GM18868 (cell line): ENCODE results near the gene COX8A.

Source experiments
- ATAC-seq: cut with Tn5 transposase; IDR thresholded peaks from one replicate; pipeline ENCODE4 v1.9.1; 2021; ENCODE audit warnings: mild to moderate bottlenecking, moderate library complexity; ENCODE audit not compliant: unreplicated experiment

The COX8A gene

DNA sequence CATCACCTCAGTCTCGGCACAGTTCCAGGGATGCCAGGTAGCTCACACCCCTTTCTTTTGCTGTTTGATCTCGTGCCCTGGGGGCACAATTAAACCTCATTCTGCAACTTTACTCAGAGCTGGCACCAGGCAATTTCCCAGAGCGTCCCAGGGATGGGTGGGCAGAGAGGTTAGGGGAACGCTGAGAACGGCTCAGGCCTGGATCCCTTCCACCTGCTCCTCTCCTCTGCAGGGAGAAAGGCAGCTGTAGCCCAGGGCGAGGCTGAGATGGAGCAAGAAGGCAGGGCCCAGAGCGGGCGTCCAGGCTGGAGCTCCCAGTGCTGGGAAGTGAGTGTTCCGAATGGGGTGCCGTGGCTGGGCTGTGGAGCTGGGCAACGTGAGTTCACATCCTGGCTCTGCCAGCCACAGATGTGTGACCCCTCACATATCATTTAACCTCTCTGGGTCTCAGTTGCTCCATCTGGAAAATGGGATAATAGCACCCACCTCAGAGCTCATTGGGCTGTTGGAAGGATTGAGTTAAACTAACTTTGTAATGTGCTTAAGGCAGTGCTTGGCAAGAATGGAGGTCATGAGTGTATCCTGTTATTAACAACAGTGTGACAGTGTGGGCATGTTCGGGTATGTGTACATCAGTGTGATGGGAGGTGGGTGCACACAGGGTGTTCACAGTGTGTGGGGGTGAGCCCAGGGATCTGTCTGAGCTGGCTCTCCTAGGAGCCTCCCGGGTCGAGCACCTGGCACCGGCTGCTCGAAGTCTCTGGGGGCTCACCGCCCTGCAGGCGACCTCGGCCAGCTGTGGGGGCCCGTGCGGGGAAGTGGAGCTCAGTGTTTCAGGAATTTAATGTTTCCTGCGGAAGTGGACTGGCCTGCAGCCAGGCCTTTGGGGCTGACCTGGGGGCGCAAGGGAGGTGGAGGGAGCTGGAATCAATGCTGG, 27.3 kb downstream of the COX8A start:
- no peak for ATAC-seq

- no peak for ATAC-seq
These were observed 29.6 kb downstream of the COX8A start for GRCh38 chr11:64003807-64004589.

GRCh38 chr11:64004590-64004984, 30.2 kb downstream of the COX8A start:
- no peak for ATAC-seq

DNA sequence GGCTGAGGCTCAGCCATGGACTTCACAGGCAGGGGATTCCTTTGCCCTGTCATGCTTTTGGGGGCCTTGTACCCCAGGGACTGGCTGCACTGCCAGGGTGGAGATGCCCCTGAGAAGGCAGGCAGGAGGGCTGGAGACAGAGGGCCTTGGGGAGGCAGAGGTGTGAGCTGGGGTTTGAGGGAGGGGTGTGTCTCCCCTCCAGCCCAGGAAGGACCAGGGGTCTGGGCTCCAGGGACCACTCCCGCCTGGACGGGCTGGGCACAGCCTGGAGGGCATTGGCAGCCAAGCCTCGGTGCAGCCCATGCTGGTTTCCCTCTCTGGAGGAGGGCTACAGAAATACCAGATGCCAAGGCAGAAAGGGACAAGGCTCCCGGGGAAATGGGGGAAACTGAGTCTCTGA, 31.3 kb downstream of the COX8A start:
- no peak for ATAC-seq

DNA sequence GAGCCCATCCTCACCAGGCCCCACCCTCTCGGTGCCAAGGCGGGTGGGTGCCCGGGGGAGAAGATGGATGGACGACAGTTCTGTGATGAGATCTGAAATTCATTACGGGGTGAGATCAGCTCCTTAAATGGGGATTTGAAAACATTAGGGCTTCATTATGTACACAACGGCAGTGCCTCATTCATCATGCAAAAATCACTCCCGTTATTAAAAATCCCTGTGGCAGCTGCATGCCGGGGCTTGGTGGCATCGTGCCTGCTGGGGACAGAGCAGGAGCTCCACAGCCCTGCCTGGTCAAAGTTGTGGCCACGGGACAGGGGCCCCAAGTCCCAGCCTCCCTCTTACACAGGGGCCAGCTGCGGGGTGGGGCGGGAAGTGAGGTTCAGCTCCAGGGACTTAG, 32.0 kb downstream of the COX8A start:
- ATAC-seq, result no peak

DNA sequence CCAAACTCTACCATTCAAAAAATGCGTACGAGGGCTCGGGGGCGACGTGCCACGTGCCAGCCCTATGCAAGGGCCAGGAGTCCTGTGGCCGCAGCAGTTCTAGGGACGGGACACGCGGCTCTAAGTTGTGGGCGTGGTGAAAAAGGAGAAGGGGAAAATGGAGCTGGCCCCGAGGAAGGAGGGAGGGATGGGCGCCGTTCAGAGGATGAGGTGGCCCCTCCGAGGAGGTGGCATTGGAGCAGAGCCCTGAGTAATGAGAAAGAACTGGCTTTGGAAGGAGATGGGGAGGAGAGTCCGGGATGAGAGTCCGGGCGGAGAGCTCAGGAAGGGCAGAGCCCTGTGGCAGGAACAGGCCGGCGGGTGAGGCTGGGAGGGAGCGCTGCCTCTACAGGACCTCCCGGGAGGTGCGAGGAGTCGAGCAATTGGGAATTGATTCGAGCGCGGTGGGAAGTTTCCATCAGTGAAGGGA, 32.8 kb downstream of the COX8A start:
- no peak for ATAC-seq

GRCh38 chr11:64007629-64008282, 33.3 kb downstream of the COX8A start:
- ATAC-seq, result no peak

- no peak for ATAC-seq
These were observed 34.0 kb downstream of the COX8A start for GRCh38 chr11:64008283-64008913.

DNA sequence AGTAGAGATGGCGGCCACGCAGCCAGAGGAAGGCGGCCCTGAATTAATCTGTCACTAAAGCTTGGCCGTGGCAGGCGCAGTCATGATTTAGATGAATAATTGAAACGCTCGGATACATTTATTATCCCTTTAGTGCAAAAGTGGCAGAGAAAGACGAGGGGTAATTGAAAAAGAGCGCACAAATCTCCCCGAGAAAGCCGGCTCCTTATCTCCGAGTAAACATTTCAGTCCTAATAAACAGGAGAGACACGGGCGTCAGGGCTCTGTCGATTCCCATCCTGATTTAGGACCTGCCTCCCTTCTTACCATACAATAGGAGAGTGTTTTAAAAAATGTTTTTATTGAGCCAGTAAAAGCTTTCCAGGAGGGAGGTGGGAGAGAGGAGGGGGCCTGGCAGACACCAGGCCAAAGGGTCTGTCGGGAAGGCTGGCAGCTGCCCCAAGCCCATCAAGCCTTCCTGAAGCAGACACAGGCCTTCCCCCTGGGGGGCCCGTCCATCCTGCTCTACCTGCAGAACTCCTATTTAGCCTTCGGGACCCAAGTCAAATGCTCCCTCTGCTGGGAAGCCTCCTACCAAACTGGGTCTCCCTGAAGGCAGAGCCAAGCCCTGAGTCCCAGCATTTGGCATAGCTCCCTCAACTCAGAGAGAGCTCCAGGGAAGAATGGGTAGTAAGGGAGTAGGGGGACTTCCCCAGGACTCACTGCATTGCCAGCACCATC, 34.7 kb downstream of the COX8A start:
- no peak for ATAC-seq

GRCh38 chr11:64009710-64010109, 35.3 kb downstream of the COX8A start:
- ATAC-seq, result no peak

DNA sequence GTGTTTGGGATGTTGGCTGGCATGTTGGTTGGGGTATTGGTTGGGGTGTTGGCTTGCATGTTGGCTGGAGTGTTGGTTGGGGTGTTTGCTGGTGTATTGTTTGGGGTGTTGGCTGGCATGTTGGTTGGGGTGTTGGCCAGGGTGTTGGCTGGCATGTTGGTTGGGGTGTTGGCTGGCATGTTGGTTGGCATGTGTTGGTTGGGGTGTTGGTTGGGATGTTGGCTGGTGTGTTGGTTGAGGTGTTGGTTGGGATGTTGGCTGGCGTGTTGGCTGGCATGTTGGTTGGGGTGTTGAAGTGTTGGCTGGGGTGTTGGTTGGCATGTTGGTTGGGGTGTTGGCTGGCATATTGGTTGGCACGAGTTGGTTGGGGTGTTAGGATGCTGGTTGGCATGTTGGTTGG, 36.4 kb downstream of the COX8A start:
- no peak for ATAC-seq

- no peak for ATAC-seq
These were observed 37.0 kb downstream of the COX8A start for GRCh38 chr11:64011371-64011770.

DNA sequence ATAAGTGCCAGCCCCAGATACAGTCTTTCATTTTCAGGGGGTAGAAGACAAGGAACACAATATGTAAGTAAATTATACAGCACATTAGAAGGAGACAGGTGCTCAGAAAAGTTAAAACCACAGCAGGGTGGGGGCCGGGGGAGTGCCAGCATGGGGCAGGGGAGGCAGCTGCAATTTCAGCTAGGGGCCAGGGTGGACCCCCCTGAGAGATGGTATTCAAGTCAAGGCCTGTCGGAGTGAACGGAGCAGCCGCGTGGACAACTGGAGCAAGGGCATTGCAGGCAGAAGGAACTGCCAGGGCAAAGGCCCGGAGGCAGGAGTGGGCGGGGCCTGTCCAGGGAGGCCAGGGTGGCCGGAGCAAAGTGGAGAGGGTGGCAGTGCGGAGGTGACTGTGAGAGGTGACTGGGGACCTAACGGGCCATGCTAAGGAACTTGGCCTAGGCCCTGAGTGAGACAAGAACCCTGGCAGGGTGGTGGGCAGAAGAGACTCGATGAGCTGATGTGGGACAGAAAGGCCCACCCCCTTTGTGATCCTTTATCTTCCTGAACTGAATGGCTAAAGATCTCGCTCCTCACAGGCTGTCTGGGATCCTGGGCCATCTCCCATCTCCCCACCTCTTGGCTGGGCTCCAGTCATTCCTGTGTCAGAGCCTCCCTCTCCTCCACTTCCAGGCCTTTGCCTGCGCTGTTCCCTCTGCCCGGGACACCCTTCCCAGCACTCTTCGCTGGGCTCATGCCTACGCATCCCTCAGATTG, 38.9 kb downstream of the COX8A start:
- ATAC-seq, result no peak

- ATAC-seq, result no peak
These were observed 39.9 kb downstream of the COX8A start for GRCh38 chr11:64014356-64014755.

DNA sequence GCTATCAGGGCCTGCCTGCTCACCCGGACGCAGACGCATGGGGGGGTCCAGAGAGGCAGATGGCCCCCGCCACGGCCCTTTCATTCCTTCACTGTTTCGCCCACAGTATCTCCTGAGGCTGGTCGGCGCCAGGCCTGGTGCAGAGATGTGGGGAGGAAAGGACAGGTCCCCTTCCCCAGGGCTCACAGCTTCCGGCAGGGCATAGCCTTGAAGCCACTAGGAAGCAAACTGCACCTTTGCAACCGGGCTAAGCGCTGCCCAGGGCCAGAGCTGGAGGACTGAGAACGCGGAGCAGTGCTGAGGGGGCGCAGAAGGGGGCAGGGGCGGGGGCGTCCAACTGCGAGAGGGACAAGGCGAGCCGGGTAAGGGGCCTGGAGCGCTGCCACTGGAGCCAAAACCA, 41.1 kb downstream of the COX8A start:
- ATAC-seq, result no peak

GRCh38 chr11:64015935-64016845, 41.8 kb downstream of the COX8A start:
- ATAC-seq, result no peak

DNA sequence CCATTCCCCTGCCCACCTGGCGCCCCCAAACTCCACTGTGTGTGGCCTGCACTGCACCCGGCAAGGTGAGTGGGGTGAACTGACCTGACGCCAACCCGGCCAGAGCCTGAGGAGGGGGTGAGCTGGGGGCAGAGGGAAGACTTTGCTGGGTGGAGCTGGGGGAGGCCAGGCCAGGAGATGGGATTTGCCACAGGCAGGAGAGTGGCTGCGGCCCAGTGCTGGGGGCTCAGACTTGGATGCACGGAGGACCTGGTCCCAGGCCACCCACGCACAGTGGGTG, 43.5 kb downstream of the COX8A start:
- no peak for ATAC-seq

DNA sequence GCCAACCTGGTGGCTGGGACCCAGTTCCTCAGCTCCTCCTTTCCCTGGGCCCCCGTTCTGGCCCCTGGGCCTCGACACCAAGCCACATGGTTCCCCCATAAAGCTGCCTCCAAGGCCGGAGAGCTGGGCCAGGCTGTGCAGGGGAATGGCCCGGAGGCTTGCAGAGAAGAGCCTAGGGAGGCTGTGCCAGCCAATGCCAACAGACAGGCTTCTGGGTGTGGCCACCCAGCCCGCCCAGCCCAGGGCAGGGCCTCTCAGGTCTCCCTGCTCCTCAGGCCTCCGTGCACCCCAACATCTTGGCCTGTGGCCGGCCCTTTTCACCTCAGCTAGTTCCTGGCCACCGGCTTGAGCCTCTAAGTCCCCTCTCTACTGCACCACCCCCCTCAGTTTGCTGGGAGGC, 43.9 kb downstream of the COX8A start:
- no peak for ATAC-seq
